ENCODE measurements around the gene IL13RA1. TPM values are rescaled to one million over a fixed set of nuclear protein-coding genes. Genes with fewer than 3 reads are reported as not detected.

Gene IL13RA1
- total RNA-seq, 5 donors from 2014 or later (not counting 1 experiment from before 2014, with no cell fraction given): 0.50 to 1.1 (median 0.87) TPM; not detected in 1

DNA sequence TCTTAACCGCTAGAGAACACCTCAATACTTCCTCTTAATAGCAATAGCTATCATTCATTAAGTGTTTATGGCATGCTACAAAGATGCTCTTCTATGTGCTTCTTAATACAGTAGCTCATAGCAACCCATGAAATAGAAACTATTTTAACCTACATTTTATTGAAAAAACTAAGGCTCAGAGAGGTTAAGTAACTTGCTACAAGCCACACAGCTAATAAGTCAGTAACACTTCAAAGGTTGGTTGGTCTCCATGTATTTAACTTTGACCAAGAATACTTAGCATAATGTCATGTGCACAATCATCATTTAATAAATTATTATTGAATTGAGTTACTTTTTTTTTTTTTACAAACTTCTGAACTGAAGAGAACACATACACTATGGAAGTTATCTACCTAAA, 36.1 kb downstream of the IL13RA1 start:
- H3K27ac ChIP-seq (ENCODE audit: low read length): no peak overlapping the region
- ChIA-PET POLR2A (no interaction called here), CTCF (no interaction called here)
- H3K27me3 ChIP-seq (replicated peaks in 1 of 2; ENCODE audit: control insufficient read depth in 2 of 2, extremely low read depth in 1 of 2, insufficient read depth in 2 of 2, low read length in 1 of 2): no peaks in the 10 kb centered on the region
- Mint-ChIP-seq H3K27ac (no peak overlapping the region), H3K4me3 (no peak overlapping the region), H3K27me3 (peaks cover 0 to 22% of the 10 kb centered on the region in 2 donors), H3K4me1 (no peaks in the 10 kb centered on the region), H3K36me3 (no peaks in the 10 kb centered on the region), H3K9me3 (no peaks in the 10 kb centered on the region)
- ATAC-seq (replicated peaks in 1 of 4) (no peak), DNase-seq (no peak)
- no peaks in the 10 kb centered on the region for H3K9me3 ChIP-seq
- no peak overlapping the region for H3K4me3 ChIP-seq (ENCODE audit: control insufficient read depth in 1 of 2, extremely low read depth in 1 of 2, low read length in 1 of 2)
- H3K36me3 ChIP-seq (ENCODE audit: control insufficient read depth in 2 of 2, extremely low read depth in 1 of 2, insufficient read depth in 1 of 2, low read length in 1 of 2): no peaks in the 10 kb centered on the region
- no CpG with 5 or more reads among the region's 1 CpG for WGBS (ENCODE audit: insufficient coverage)
- H3K4me1 ChIP-seq (ENCODE audit: control insufficient read depth in 1 of 2, extremely low read depth in 1 of 2, insufficient read depth in 2 of 2, low read length in 2 of 2): no peaks in the 10 kb centered on the region

DNA sequence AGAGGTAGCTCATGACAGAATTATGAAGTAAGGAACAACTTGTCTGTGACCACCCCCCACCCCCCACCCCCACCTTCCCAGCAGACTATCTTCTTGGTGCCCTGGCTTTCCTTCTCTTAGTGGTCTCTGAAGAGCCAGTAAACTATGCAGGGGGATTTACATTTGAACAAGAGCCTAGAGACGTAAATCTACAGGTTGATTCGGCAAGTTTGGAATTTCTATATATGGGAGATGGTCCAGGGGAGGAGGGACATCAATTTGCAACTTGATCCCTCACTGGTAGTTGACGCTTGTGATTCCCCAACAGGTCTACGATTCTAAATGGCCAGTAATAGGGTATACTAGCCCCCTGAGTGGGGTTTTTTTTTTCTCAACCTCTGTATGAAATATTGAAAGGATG, 36.7 kb downstream of the IL13RA1 start:
- ATAC-seq (replicated peaks in 1 of 4) (no peak), DNase-seq (no peak)
- Mint-ChIP-seq H3K9me3 (no peaks in the 10 kb centered on the region), H3K27me3 (peaks cover 0 to 25% of the 10 kb centered on the region in 2 donors), H3K4me1 (no peaks in the 10 kb centered on the region), H3K36me3 (no peaks in the 10 kb centered on the region), H3K27ac (no peak overlapping the region), H3K4me3 (no peak overlapping the region)
- no peaks in the 10 kb centered on the region for H3K9me3 ChIP-seq
- H3K4me3 ChIP-seq (ENCODE audit: control insufficient read depth in 1 of 2, extremely low read depth in 1 of 2, low read length in 1 of 2): no peak overlapping the region
- ChIA-PET POLR2A (no interaction called here), CTCF (no interaction called here)
- no peak overlapping the region for H3K27ac ChIP-seq (ENCODE audit: low read length)
- no CpG with 5 or more reads among the region's 4 CpGs for WGBS (ENCODE audit: insufficient coverage)
- H3K27me3 ChIP-seq (replicated peaks in 1 of 2; ENCODE audit: control insufficient read depth in 2 of 2, extremely low read depth in 1 of 2, insufficient read depth in 2 of 2, low read length in 1 of 2): no peaks in the 10 kb centered on the region
- no peaks in the 10 kb centered on the region for H3K36me3 ChIP-seq (ENCODE audit: control insufficient read depth in 2 of 2, extremely low read depth in 1 of 2, insufficient read depth in 1 of 2, low read length in 1 of 2)
- no peaks in the 10 kb centered on the region for H3K4me1 ChIP-seq (ENCODE audit: control insufficient read depth in 1 of 2, extremely low read depth in 1 of 2, insufficient read depth in 2 of 2, low read length in 2 of 2)

DNA sequence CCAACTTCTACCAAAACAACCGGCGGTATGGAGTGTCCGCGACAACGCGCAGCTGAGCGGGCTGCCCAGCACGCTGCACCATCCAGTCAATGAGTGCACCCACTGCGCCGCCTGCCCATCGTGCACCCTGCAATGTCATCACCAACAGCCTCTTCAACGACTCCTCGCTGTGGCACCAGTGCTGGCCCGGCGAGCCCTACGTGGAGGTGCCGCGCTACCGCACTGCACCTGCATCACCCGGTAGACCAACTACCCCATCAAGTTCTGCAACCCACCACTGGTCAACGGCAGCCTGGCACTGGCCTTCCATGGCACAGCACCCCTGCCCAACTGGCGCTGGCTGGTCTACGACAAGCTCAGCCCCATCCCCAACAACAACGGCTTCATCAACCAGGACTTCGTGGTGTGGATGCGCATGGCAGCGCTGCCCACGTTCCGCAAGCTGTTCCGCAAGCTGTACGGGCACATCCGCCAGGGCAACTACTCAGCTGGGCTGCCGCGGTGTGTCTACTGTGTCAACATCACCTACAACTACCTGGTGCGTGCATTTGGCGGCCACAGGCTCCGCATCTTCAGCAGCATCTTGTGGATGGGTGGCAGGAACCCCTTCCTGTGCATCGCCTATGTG, 42.8 kb downstream of the IL13RA1 start:
- peaks cover under 1 to 31% of the 10 kb centered on the region in 2 donors for H3K27me3 Mint-ChIP-seq
- H3K4me1 Mint-ChIP-seq: no peaks in the 10 kb centered on the region
- CTCF ChIA-PET: no interaction called here
- ATAC-seq (replicated peaks in 1 of 4): no peak
- no peaks in the 10 kb centered on the region for H3K9me3 Mint-ChIP-seq
- Histone ChIP-seq H3K9me3 (no peaks in the 10 kb centered on the region), H3K4me3 (ENCODE audit: control insufficient read depth in 1 of 2, extremely low read depth in 1 of 2, low read length in 1 of 2) (no peak overlapping the region), H3K27me3 (replicated peaks in 1 of 2; ENCODE audit: control insufficient read depth in 2 of 2, extremely low read depth in 1 of 2, insufficient read depth in 2 of 2, low read length in 1 of 2) (no peaks in the 10 kb centered on the region), H3K4me1 (ENCODE audit: control insufficient read depth in 1 of 2, extremely low read depth in 1 of 2, insufficient read depth in 2 of 2, low read length in 2 of 2) (no peaks in the 10 kb centered on the region), H3K36me3 (ENCODE audit: control insufficient read depth in 2 of 2, extremely low read depth in 1 of 2, insufficient read depth in 1 of 2, low read length in 1 of 2) (no peaks in the 10 kb centered on the region), H3K27ac (ENCODE audit: low read length) (no peak overlapping the region)
- DNase-seq: peak in 1 of 35 experiments; percentile 2
- WGBS (ENCODE audit: insufficient coverage): 94% methylated on average over 17 of the region's 38 CpGs
- H3K4me3 Mint-ChIP-seq: no peak overlapping the region
- POLR2A ChIA-PET: no interaction called here
- no peaks in the 10 kb centered on the region for H3K36me3 Mint-ChIP-seq
- no peak overlapping the region for H3K27ac Mint-ChIP-seq

DNA sequence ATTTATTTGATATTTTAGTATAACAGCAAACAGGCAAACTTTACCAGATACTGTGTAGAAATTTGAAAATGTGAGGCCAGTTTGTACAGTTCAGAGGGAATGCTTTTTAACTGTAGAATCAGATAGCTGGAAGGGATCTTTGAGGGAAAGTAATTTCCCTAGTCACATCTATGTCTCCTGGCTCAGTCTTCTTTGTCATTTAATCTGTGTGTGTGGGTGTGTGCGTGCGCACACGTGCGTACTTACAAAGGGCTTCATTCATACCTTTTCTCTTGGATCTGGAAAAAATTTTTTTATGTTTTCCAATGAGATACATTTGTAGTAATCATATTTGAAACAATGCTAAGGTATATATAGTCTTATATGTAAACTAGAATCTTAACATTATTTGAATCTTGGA, 44.6 kb downstream of the IL13RA1 start:
- Histone ChIP-seq H3K27me3 (replicated peaks in 1 of 2; ENCODE audit: control insufficient read depth in 2 of 2, extremely low read depth in 1 of 2, insufficient read depth in 2 of 2, low read length in 1 of 2) (no peaks in the 10 kb centered on the region), H3K36me3 (ENCODE audit: control insufficient read depth in 2 of 2, extremely low read depth in 1 of 2, insufficient read depth in 1 of 2, low read length in 1 of 2) (no peaks in the 10 kb centered on the region), H3K4me1 (ENCODE audit: control insufficient read depth in 1 of 2, extremely low read depth in 1 of 2, insufficient read depth in 2 of 2, low read length in 2 of 2) (no peaks in the 10 kb centered on the region), H3K9me3 (no peaks in the 10 kb centered on the region), H3K4me3 (ENCODE audit: control insufficient read depth in 1 of 2, extremely low read depth in 1 of 2, low read length in 1 of 2) (no peak overlapping the region), H3K27ac (ENCODE audit: low read length) (no peak overlapping the region)
- Mint-ChIP-seq H3K9me3 (no peaks in the 10 kb centered on the region), H3K27ac (no peak overlapping the region), H3K4me1 (no peaks in the 10 kb centered on the region), H3K4me3 (no peak overlapping the region), H3K36me3 (no peaks in the 10 kb centered on the region), H3K27me3 (peaks cover 5 to 40% of the 10 kb centered on the region in 2 donors)
- DNase-seq: no peak
- ChIA-PET CTCF (no interaction called here), POLR2A (no interaction called here)
- no CpG with 5 or more reads among the region's 4 CpGs for WGBS (ENCODE audit: insufficient coverage)
- ATAC-seq (replicated peaks in 1 of 4): no peak

DNA sequence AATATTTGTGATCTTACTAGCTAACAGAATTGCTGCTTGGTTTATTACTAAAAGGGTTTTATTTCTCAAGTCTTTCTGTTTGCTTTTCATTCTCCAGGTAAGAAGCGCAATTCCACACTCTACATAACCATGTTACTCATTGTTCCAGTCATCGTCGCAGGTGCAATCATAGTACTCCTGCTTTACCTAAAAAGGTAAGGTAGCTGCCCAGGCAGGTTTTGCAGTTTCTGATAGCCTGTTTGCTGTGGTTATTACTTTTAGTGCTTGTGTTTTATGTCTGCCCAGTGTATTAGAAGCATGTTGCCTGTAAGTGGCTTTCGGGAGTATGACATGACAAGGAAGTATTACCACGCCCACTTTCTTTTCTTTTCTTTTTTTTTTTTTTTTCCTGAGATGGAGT, 46.4 kb downstream of the IL13RA1 start:
- no peaks in the 10 kb centered on the region for H3K27me3 ChIP-seq (replicated peaks in 1 of 2; ENCODE audit: control insufficient read depth in 2 of 2, extremely low read depth in 1 of 2, insufficient read depth in 2 of 2, low read length in 1 of 2)
- no peak overlapping the region for H3K4me3 ChIP-seq (ENCODE audit: control insufficient read depth in 1 of 2, extremely low read depth in 1 of 2, low read length in 1 of 2)
- no peaks in the 10 kb centered on the region for H3K36me3 Mint-ChIP-seq
- peaks cover 5 to 27% of the 10 kb centered on the region in 2 donors for H3K27me3 Mint-ChIP-seq
- no peaks in the 10 kb centered on the region for H3K36me3 ChIP-seq (ENCODE audit: control insufficient read depth in 2 of 2, extremely low read depth in 1 of 2, insufficient read depth in 1 of 2, low read length in 1 of 2)
- H3K9me3 Mint-ChIP-seq: no peaks in the 10 kb centered on the region
- POLR2A ChIA-PET: no interaction called here
- H3K27ac ChIP-seq (ENCODE audit: low read length): no peak overlapping the region
- no peak overlapping the region for H3K4me3 Mint-ChIP-seq
- CTCF ChIA-PET: no interaction called here
- no peaks in the 10 kb centered on the region for H3K9me3 ChIP-seq
- H3K4me1 Mint-ChIP-seq: no peaks in the 10 kb centered on the region
- ATAC-seq (replicated peaks in 1 of 4) (no peak), DNase-seq (no peak)
- no peak overlapping the region for H3K27ac Mint-ChIP-seq
- no peaks in the 10 kb centered on the region for H3K4me1 ChIP-seq (ENCODE audit: control insufficient read depth in 1 of 2, extremely low read depth in 1 of 2, insufficient read depth in 2 of 2, low read length in 2 of 2)
- no CpG with 5 or more reads among the region's 5 CpGs for WGBS (ENCODE audit: insufficient coverage)

- Mint-ChIP-seq H3K9me3 (no peaks in the 10 kb centered on the region), H3K27me3 (peaks cover 5 to 30% of the 10 kb centered on the region in 2 donors), H3K4me1 (no peaks in the 10 kb centered on the region), H3K4me3 (no peak overlapping the region), H3K27ac (no peak overlapping the region), H3K36me3 (no peaks in the 10 kb centered on the region)
- no CpG with 5 or more reads among the region's 2 CpGs for WGBS (ENCODE audit: insufficient coverage)
- ATAC-seq (replicated peaks in 1 of 4): no peak
- H3K9me3 ChIP-seq: no peaks in the 10 kb centered on the region
- H3K36me3 ChIP-seq (ENCODE audit: control insufficient read depth in 2 of 2, extremely low read depth in 1 of 2, insufficient read depth in 1 of 2, low read length in 1 of 2): no peaks in the 10 kb centered on the region
- H3K27ac ChIP-seq (ENCODE audit: low read length): no peak overlapping the region
- H3K4me1 ChIP-seq (ENCODE audit: control insufficient read depth in 1 of 2, extremely low read depth in 1 of 2, insufficient read depth in 2 of 2, low read length in 2 of 2): no peaks in the 10 kb centered on the region
- no peaks in the 10 kb centered on the region for H3K27me3 ChIP-seq (replicated peaks in 1 of 2; ENCODE audit: control insufficient read depth in 2 of 2, extremely low read depth in 1 of 2, insufficient read depth in 2 of 2, low read length in 1 of 2)
- DNase-seq: no peak
- no peak overlapping the region for H3K4me3 ChIP-seq (ENCODE audit: control insufficient read depth in 1 of 2, extremely low read depth in 1 of 2, low read length in 1 of 2)
- CTCF ChIA-PET: no interaction called here
- POLR2A ChIA-PET: no interaction called here
Measured at GRCh38 chrX:118779581-118779980, 52.2 kb downstream of the IL13RA1 start.

- CTCF ChIA-PET: no interaction called here
- no peaks in the 10 kb centered on the region for H3K36me3 Mint-ChIP-seq
- POLR2A ChIA-PET: no interaction called here
Measured at GRCh38 chrX:118780509-118780908, 53.1 kb downstream of the IL13RA1 start.

More at GRCh38 chrX:118780509-118780908, 53.1 kb downstream of the IL13RA1 start:
- Mint-ChIP-seq H3K4me3 (no peak overlapping the region), H3K27ac (no peak overlapping the region), H3K27me3 (peaks cover 5 to 25% of the 10 kb centered on the region in 2 donors), H3K9me3 (no peaks in the 10 kb centered on the region), H3K4me1 (no peaks in the 10 kb centered on the region)
- Histone ChIP-seq H3K27ac (ENCODE audit: low read length) (no peak overlapping the region), H3K27me3 (replicated peaks in 1 of 2; ENCODE audit: control insufficient read depth in 2 of 2, extremely low read depth in 1 of 2, insufficient read depth in 2 of 2, low read length in 1 of 2) (no peaks in the 10 kb centered on the region), H3K36me3 (ENCODE audit: control insufficient read depth in 2 of 2, extremely low read depth in 1 of 2, insufficient read depth in 1 of 2, low read length in 1 of 2) (no peaks in the 10 kb centered on the region), H3K9me3 (no peaks in the 10 kb centered on the region), H3K4me3 (ENCODE audit: control insufficient read depth in 1 of 2, extremely low read depth in 1 of 2, low read length in 1 of 2) (no peak overlapping the region), H3K4me1 (ENCODE audit: control insufficient read depth in 1 of 2, extremely low read depth in 1 of 2, insufficient read depth in 2 of 2, low read length in 2 of 2) (no peaks in the 10 kb centered on the region)
- 100% methylated on average over 1 of the region's 2 CpGs for WGBS (ENCODE audit: insufficient coverage)
- DNase-seq: no peak
- ATAC-seq (replicated peaks in 1 of 4): no peak
